Stimulated activated CD4-positive, alpha-beta T cell treated with anti-CD3 and anti-CD28 coated beads, Interleukin-1b, Interleukin-23, amount 100 ng/mL, for 1 hour (primary cell): ENCODE data around the gene VWA8.
"Not testable (repeated sequence)": the region's sequence is repeated elsewhere in the genome, so short reads cannot be mapped to it uniquely, and the experiment has no call there.

Source experiments
- DNase-seq, 2 donors: peaks; one replicate each; pipeline ENCODE4 v3.0.0-alpha.2; 2020; ENCODE audit warnings: low read depth in 2 of 2

The VWA8 gene

DNA sequence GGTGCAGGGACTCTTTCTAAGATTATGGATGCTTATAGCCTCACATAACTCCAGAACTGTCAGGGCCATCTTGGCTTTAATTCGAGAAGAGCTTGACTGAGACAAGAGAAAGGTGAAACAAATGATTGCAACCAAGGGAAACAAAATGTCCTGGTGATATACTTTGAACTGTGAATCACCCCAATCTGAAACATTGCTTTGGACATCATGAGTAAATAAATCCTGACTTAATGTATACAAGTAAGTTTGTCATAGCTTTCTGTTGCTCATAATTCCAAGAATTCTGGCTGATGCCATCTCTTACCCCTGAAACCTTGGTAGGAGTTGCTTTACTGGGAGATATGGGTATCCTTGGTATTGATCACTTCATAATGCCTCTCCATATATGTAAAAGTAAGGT lies 5.8 kb upstream of the VWA8 start:
- DNase-seq = no peak

DNA sequence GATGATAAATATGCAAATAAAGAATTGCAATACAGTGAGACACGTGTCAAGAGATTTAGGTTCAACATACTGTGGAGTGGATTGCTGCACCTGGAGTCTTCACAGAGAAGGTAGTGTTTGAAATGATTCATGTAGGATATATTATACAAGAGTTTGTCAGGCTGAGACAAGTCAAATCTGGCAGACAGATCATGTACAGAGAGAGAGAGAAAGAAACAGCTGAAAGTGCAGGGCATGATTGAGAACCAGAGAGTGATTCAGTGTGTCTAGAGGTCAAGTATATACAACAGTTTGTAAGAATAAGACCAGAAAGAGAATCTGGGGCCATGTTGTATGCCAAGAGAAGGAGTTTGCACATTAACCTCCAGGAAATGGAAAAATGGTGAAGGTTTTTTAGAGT lies 2.1 kb upstream of the VWA8 start:
- no peak for DNase-seq

DNA sequence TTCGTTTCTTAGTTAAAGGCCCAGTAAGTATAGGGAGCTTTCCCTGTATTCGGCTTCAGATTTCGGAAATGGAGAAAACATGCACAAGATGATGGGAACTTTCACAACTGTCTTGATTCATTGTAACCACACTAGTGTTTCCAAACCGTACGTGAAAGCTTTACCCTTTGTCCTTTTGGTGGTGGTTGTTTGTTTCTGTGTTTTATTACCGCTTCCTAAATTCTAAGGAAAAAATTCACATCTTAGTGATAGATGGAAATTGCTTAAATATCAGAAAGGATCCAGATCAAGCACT lies 504 bp upstream of the VWA8 start:
- no peak for DNase-seq

- DNase-seq = no peak
These were observed 685 bp downstream of the VWA8 start for GRCh38 chr13:41960211-41960636.

DNA sequence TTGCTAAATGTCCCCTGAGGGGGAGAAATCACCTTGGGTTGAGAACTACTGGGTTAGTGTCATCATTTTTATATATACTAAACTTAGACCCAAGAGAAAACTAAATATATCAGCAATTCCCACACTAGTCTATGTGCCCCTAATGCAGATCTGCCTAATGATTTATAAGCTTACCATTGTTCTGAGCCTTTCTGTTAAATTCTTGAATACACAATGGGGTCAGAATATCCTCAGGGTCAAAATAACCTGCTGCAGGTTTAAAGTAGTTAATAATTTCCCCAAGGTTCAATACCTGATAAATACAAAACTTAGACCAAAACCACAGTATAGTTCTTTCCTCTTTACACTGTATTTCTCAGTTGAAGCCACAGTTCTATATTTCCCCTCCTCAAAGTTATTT lies 4.6 kb downstream of the VWA8 start:
- DNase-seq = no peak

GRCh38 chr13:41955605-41956004 lies 5.3 kb downstream of the VWA8 start:
- no peak for DNase-seq

GRCh38 chr13:41954226-41954625 lies 6.7 kb downstream of the VWA8 start:
- no peak for DNase-seq

- DNase-seq = no peak
These were observed 8.2 kb downstream of the VWA8 start for GRCh38 chr13:41952749-41953148.

GRCh38 chr13:41949104-41949503 lies 11.8 kb downstream of the VWA8 start:
- DNase-seq = not testable (repeated sequence)

DNA sequence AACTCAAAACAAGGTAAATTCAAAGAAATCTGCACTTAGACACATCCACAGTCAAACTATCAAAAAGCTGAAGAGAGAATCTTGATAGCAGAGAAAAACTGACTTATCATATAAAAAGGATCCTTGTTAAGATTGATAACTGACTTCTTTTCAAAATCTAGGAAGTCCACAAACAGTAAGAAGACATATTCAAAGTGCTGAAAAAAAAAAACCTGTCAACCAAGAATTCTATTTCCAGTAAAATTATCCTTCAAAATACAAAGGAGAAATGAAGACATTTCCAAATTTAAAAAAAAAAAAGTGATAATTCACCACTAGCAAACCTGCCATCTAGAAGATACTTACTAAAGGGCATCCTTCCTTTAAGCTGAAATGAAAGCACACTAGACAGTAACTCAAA lies 15.0 kb downstream of the VWA8 start:
- DNase-seq = no peak

DNA sequence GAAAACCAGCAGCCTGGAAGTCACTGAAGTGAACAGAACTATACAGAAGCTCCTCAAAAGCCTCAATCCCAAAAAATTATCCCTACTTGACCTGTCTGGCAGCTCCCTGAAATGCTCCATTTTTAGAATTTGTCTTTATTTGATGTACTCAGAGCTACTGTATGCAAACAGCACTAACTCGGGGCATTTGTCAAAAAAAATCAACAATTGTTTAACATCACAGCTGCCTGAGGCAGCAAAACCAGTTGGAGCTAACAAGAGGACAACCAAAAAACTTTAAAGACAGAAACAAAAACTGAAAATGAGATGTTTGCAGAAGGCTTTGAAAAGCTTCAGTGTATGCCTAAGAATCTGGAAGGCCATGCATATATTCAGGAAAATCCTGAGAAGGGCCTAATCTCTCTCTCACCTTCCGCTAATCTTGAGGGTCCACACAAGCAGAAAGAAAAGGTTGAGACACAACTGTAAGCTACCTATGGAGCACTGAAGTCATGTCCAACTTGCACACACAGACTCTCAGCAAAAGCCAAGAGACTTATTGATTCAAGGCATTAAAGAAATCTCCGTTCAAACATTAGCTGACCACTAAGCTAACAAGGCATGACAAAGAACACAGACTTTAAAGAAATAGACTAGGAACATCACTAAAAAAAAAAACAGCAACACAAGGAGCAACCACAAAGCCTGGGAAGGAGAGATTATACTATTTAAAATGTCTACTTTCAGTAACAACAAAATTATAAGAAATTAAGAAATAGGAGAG lies 16.1 kb downstream of the VWA8 start:
- no peak for DNase-seq

- DNase-seq = no peak
These were observed 16.7 kb downstream of the VWA8 start for GRCh38 chr13:41944229-41944628.

GRCh38 chr13:41942462-41943094 lies 18.3 kb downstream of the VWA8 start:
- DNase-seq = no peak

DNA sequence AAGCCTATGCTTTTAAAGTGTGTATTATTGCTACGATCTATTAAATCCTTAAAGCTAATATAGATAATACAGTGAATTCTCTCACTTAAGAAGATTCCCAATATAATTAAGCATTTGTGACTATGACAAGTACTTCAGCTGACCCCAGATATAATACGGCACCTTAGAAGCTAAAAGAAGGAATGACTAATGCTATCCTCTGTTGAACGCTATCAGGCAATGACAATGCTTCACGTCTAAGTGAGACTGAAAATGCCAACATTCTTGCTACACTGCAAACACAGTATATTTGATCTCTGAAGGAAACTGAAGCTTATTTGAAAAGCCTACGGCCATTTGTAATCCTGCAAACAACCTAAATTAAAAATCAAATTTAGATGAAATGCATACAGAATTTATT lies 19.7 kb downstream of the VWA8 start:
- DNase-seq = no peak

DNA sequence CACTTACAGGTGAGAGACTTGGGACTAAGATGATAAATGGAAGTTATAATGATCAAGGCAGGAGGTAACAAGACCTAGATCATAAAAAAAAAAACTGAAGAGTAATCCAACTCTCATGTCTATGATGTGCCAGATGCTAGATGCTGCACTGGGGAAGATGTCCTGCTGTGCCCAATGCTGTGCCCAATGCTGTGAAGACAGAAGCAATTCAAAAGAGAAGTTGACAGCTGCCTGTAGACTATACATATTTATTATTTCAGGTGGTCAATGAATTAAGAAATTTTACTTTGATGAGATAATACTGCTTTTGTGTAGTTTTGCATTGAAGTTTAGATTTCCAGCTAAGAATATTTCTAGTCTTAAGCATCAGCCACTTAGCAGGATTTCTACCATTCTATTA lies 21.5 kb downstream of the VWA8 start:
- no peak for DNase-seq

DNA sequence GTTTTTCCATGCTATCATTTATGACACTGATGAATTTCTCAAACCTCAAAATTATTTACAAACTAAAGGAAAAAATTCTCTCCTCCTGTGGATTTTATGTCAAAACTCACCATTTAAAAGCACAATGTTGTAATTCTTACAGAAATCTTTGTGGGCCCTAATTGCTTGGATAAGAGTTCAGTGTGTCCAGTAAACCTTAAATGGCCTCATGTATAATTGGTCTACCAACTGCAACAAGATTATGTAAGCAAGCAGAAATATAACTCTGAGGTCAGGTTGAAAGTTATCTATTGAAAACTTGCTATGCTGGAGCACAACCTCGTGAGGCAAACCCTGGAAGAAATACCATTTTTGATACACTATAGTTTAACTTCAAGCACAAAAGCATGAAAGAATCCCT lies 22.0 kb downstream of the VWA8 start:
- no peak for DNase-seq

DNA sequence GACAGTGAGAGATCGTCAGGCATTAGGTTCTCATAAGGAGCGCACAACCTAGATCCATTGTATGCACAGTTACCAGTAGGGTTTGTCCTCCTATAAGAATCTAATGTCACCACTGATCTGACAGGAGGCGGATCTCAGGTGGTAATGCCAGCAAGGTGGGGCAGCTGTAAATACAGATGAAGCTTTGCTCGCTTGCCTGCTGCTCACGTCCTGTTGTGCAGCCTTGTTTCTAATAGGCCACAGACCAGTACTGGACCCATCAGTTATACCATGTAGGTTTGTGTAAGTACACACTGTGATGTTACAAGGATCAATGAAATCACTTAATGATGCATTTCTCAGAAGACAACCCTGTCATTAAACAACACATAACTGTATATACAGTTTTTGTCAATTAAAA lies 23.5 kb downstream of the VWA8 start:
- DNase-seq = no peak

DNA sequence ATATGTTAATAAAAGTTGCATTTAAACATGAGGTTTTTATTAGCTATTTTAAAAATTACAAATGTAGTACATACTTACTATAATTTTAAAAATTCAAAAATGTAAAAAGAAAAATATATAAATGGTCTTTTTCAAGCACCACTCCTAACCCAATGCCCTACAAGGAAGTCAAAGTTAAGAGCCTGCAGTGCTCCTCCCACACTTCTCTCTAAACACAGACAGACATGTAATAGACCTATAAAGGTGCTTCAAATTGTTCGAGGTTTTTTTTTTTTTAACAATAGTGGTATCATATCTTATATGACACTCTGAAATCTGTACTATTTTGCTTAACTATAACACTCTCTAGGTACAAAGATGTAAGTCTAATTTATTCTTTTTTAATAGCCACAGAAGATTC lies 25.4 kb downstream of the VWA8 start:
- DNase-seq = no peak

GRCh38 chr13:41934994-41935393 lies 25.9 kb downstream of the VWA8 start:
- no peak for DNase-seq

GRCh38 chr13:41934120-41934519 lies 26.8 kb downstream of the VWA8 start:
- no peak for DNase-seq

GRCh38 chr13:41931337-41931736 lies 29.6 kb downstream of the VWA8 start:
- DNase-seq = no peak

DNA sequence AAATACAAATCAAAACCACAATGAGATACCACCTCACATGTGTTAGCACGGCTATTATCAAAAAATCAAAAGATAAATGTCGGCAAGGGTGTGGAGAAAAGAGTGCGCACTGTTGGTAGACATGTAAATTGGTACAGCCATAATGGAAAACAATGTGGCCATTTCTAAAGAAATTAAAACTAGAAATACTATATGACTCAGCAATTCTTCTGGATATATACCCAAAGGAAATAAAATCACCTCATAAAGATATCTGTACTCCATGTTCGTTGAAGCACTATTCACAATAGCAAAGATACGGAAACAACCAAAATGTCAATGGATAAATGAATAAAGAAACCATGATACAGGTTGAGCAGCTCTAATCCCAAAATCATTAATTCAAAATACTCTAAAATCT lies 30.8 kb downstream of the VWA8 start:
- no peak for DNase-seq

GRCh38 chr13:41928323-41928722 lies 32.6 kb downstream of the VWA8 start:
- DNase-seq = no peak

DNA sequence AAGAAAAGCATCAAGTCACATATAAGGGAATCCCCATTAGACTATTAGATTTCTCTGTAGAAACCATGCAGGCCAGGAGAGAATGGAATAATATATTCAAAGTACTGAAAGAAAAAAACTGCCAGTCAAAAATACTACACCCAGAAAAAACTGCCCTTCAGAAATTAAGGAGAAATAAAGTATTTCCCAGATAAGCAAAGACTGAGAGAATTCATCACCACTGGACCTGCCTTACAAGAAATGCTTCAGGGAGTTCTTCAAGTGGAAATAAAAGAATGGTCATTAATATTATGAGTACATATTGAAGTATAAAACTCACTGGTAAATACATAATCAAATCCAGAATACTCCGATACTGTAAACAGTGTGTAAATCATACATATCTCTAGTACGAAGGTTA lies 35.9 kb downstream of the VWA8 start:
- DNase-seq = no peak
